ENCODE measurements around the gene PSME3.
"Not testable (repeated sequence)": the region's sequence is repeated elsewhere in the genome, so short reads cannot be mapped to it uniquely, and the experiment has no call there.

DNA sequence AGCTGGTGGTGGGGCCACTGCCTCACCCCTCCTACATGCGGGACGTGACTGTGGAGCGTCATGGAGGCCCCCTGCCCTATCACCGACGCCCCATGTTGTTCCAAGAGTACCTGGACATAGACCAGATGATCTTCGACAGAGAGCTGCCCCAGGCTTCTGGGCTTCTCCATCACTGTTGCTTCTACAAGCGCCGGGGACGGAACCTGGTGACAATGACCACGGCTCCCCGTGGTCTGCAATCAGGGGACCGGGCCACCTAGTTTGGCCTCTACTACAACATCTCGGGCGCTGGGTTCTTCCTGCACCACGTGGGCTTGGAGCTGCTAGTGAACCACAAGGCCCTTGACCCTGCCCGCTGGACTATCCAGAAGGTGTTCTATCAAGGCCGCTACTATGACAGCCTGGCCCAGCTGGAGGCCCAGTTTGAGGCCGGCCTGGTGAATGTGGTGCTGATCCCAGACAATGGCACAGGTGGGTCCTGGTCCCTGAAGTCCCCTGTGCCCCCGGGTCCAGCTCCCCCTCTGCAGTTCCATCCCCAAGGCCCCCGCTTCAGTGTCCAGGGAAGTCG, 34.6 kb downstream of the PSME3 start:
- TF ChIP-seq, protein P1, sequence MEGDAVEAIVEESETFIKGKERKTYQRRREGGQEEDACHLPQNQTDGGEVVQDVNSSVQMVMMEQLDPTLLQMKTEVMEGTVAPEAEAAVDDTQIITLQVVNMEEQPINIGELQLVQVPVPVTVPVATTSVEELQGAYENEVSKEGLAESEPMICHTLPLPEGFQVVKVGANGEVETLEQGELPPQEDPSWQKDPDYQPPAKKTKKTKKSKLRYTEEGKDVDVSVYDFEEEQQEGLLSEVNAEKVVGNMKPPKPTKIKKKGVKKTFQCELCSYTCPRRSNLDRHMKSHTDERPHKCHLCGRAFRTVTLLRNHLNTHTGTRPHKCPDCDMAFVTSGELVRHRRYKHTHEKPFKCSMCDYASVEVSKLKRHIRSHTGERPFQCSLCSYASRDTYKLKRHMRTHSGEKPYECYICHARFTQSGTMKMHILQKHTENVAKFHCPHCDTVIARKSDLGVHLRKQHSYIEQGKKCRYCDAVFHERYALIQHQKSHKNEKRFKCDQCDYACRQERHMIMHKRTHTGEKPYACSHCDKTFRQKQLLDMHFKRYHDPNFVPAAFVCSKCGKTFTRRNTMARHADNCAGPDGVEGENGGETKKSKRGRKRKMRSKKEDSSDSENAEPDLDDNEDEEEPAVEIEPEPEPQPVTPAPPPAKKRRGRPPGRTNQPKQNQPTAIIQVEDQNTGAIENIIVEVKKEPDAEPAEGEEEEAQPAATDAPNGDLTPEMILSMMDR (IDR thresholded peaks at IDR 0.05): not testable (repeated sequence)
- not testable (repeated sequence) for TF ChIP-seq POLR2A (IDR thresholded peaks at IDR 0.05)

All from testis (tissue), 2 donors.